Esophagus (tissue), 2 donors: ENCODE results near the gene ORMDL2. TPM values are rescaled to one million over a fixed set of nuclear protein-coding genes. Genes with fewer than 3 reads are reported as not detected.
"Not testable (repeated sequence)": the region's sequence is repeated elsewhere in the genome, so short reads cannot be mapped to it uniquely, and the experiment has no call there.

ENCODE experiments used
- H3K27ac ChIP-seq, 2 donors: one replicate each; pipeline ENCODE4 v1.5.1; 2013; ENCODE audit warnings: low read depth in 2 of 2, mild to moderate bottlenecking in 2 of 2, inconsistent platforms in 1 of 2, low read length in 1 of 2, moderate library complexity in 1 of 2
- H3K27me3 ChIP-seq, 2 donors: one replicate each; pipeline ENCODE4 v1.6.1; 2013; ENCODE audit warnings: low read length in 2 of 2, control low read depth in 1 of 2, mild to moderate bottlenecking in 1 of 2; ENCODE audit not compliant: insufficient read depth in 2 of 2, control insufficient read depth in 1 of 2
- H3K36me3 ChIP-seq, 2 donors: one replicate each; pipeline ENCODE4 v1.6.1; 2013; ENCODE audit warnings: low read length in 1 of 2; ENCODE audit not compliant: control insufficient read depth in 2 of 2, insufficient read depth in 2 of 2
- H3K4me1 ChIP-seq, 2 donors: one replicate each; pipeline ENCODE4 v1.6.1; 2013; ENCODE audit warnings: low read length in 1 of 2; ENCODE audit not compliant: control insufficient read depth in 2 of 2, insufficient read depth in 2 of 2
- H3K4me3 ChIP-seq, 2 donors: one replicate each; pipeline ENCODE4 v1.5.1; 2013; ENCODE audit warnings: low read length in 2 of 2, mild to moderate bottlenecking in 2 of 2, low read depth in 1 of 2, moderate library complexity in 1 of 2
- H3K9me3 ChIP-seq, 2 donors: one replicate each; pipeline ENCODE4 v1.6.1; 2013; ENCODE audit warnings: mild to moderate bottlenecking in 2 of 2, low read depth in 1 of 2, low read length in 1 of 2, moderate library complexity in 1 of 2; ENCODE audit not compliant: control insufficient read depth in 2 of 2, insufficient read depth in 1 of 2
- WGBS, 2 donors: extraction: QIAGEN DNeasy Blood & Tissue Kit; methylation state at CpG; one replicate each; pipeline ENCODE4 v1.1.7; 2013; 5-methylcytosine and 5-hydroxymethylcytosine counted together
- polyA plus RNA-seq, 2 donors: library from polyadenylated mRNA; stranded (reverse); fragments of 200-250 nt; gene quantifications; one replicate each; pipeline ENCODE4 v1.2.3, GENCODE V29; 2013
- donor health status: healthy with polysubstance abuse.
- donor health status: Bipolar disorder and iron deficiency.

Gene ORMDL2
- polyA plus RNA-seq, 2 donors = 97.1 to 100 TPM

- WGBS, 2 donors = 98 to 99% methylated on average over 3 of the region's 3 CpGs
- H3K9me3 ChIP-seq, H3K4me3 ChIP-seq, H3K4me1 ChIP-seq, H3K36me3 ChIP-seq, H3K27ac ChIP-seq, H3K27me3 ChIP-seq: not testable (repeated sequence)
Measured at GRCh38 chr12:55866454-55867004, 48.7 kb downstream of the ORMDL2 start.

Other genes with a start within 250 kb of the ORMDL2 start
- not detected for gene OR2AP1, start 245.6 kb upstream of the ORMDL2 start, polyA plus RNA-seq
- gene OR10P1, start 181.1 kb upstream of the ORMDL2 start, polyA plus RNA-seq = not detected
- 10 to 100 TPM; 15.3 to 24.6 TPM for gene ITGA7, start 110.1 kb upstream of the ORMDL2 start, polyA plus RNA-seq
- 100 to 1,000 TPM; 269 to 326 TPM for gene BLOC1S1, start 102.0 kb upstream of the ORMDL2 start, polyA plus RNA-seq
- gene RDH5, start 97.6 kb upstream of the ORMDL2 start, polyA plus RNA-seq = 10 to 100 TPM in 1 of 2 donors, 1 to 10 TPM in 1; 3.3 to 12.7 TPM
- 100 to 1,000 TPM; 334 to 463 TPM for gene CD63, start 89.0 kb upstream of the ORMDL2 start, polyA plus RNA-seq
- under 1 TPM; 0.43 to 0.65 TPM for gene GDF11, start 74.9 kb upstream of the ORMDL2 start, polyA plus RNA-seq
- gene SARNP, start 317 bp upstream of the ORMDL2 start, polyA plus RNA-seq = 10 to 100 TPM; 56.2 to 78.7 TPM
- gene DNAJC14, start 11.5 kb downstream of the ORMDL2 start, polyA plus RNA-seq = 10 to 100 TPM in 1 of 2 donors, 1 to 10 TPM in 1; 7.4 to 10.7 TPM
- under 1 TPM; 0.63 to 0.76 TPM for gene MMP19, start 24.9 kb downstream of the ORMDL2 start, polyA plus RNA-seq
- 10 to 100 TPM; 63.7 to 71.0 TPM for gene PYM1, start 109.9 kb downstream of the ORMDL2 start, polyA plus RNA-seq
- gene DGKA, start 113.1 kb downstream of the ORMDL2 start, polyA plus RNA-seq = 100 to 1,000 TPM; 128 to 291 TPM
- gene PMEL, start 148.0 kb downstream of the ORMDL2 start, polyA plus RNA-seq = under 1 TPM; 0.63 to 0.75 TPM
- 10 to 100 TPM in 1 of 2 donors, 1 to 10 TPM in 1; 9.2 to 18.8 TPM for gene CDK2, start 148.8 kb downstream of the ORMDL2 start, polyA plus RNA-seq
- gene RAB5B, start 156.0 kb downstream of the ORMDL2 start, polyA plus RNA-seq = 10 to 100 TPM; 78.2 to 88.8 TPM
- 10 to 100 TPM; 14.3 to 14.9 TPM for gene SUOX, start 179.2 kb downstream of the ORMDL2 start, polyA plus RNA-seq
- gene IKZF4, start 203.0 kb downstream of the ORMDL2 start, polyA plus RNA-seq = 1 to 10 TPM; 1.5 TPM
- 100 to 1,000 TPM; 899 to 941 TPM for gene RPS26, start 223.9 kb downstream of the ORMDL2 start, polyA plus RNA-seq